Trophoblast cell (in vitro differentiated cells and primary cell): ENCODE measurements around the gene KRT79.

Source experiments
- DNase-seq, 2 donors: peaks; one replicate each; pipeline ENCODE4 v3.0.0-alpha.2; 2016
- H2AFZ ChIP-seq: 2 replicates; pipeline ENCODE4 v1.6.1; 2013; ENCODE audit warnings: low read length, moderate library complexity, mild to moderate bottlenecking; ENCODE audit not compliant: insufficient read depth, poor library complexity
- H2AK5ac ChIP-seq: 2 replicates; pipeline ENCODE4 v1.6.1; 2013; ENCODE audit warnings: mild to moderate bottlenecking, low read length
- H2BK120ac ChIP-seq: 2 replicates; pipeline ENCODE4 v1.6.1; 2013; ENCODE audit warnings: low read length, mild to moderate bottlenecking, moderate library complexity; ENCODE audit not compliant: insufficient read depth, poor library complexity
- H2BK12ac ChIP-seq: 2 replicates; pipeline ENCODE4 v1.6.1; 2013; ENCODE audit warnings: mild to moderate bottlenecking, low read length, moderate library complexity
- H2BK5ac ChIP-seq: 2 replicates; pipeline ENCODE4 v1.6.1; 2013; ENCODE audit warnings: low read length, low read depth, moderate library complexity, mild to moderate bottlenecking; ENCODE audit not compliant: poor library complexity
- H3K14ac ChIP-seq: 2 replicates; pipeline ENCODE4 v1.6.1; 2013; ENCODE audit warnings: mild to moderate bottlenecking, low read length
- H3K18ac ChIP-seq: 2 replicates; pipeline ENCODE4 v1.6.1; 2013; ENCODE audit warnings: mild to moderate bottlenecking, low read length
- H3K23ac ChIP-seq: 2 replicates; pipeline ENCODE4 v1.6.1; 2013; ENCODE audit warnings: low read length
- H3K27ac ChIP-seq: 2 replicates; pipeline ENCODE4 v1.5.1; 2013; ENCODE audit warnings: low read depth, mild to moderate bottlenecking, inconsistent platforms, low read length, moderate library complexity
- H3K27me3 ChIP-seq: 2 replicates; pipeline ENCODE4 v1.6.1; 2013; ENCODE audit warnings: inconsistent platforms, mild to moderate bottlenecking, low read length, moderate library complexity; ENCODE audit not compliant: insufficient read depth
- H3K36me3 ChIP-seq, 2 experiments: 1 replicate in 1 of 2; 2 replicates in 1 of 2; pipeline ENCODE4 v1.6.1; 2013; ENCODE audit warnings: low read length in 2 of 2, mild to moderate bottlenecking in 2 of 2, moderate library complexity in 1 of 2; ENCODE audit not compliant: insufficient read depth in 2 of 2, control insufficient read depth in 1 of 2
- H3K4ac ChIP-seq: 2 replicates; pipeline ENCODE4 v1.6.1; 2013; ENCODE audit warnings: low read depth, mild to moderate bottlenecking, low read length, moderate library complexity
- H3K4me1 ChIP-seq, 2 experiments: 1 replicate in 1 of 2; 2 replicates in 1 of 2; pipeline ENCODE4 v1.6.1; 2013; ENCODE audit warnings: low read length in 2 of 2, mild to moderate bottlenecking in 2 of 2, moderate library complexity in 1 of 2; ENCODE audit not compliant: insufficient read depth in 2 of 2, control insufficient read depth in 1 of 2
- H3K4me2 ChIP-seq: 2 replicates; pipeline ENCODE4 v1.6.1; 2013; ENCODE audit warnings: inconsistent platforms, mild to moderate bottlenecking, low read length, moderate library complexity
- H3K4me3 ChIP-seq: 2 replicates; pipeline ENCODE4 v1.5.1; 2013; ENCODE audit warnings: mild to moderate bottlenecking, low read depth, low read length, inconsistent platforms
- H3K79me1 ChIP-seq: one replicate; pipeline ENCODE4 v1.6.1; 2013; ENCODE audit warnings: low read length
- H3K79me2 ChIP-seq: 2 replicates; pipeline ENCODE4 v1.6.1; 2013; ENCODE audit warnings: low read length, mild to moderate bottlenecking; ENCODE audit not compliant: control insufficient read depth, insufficient read depth, poor library complexity
- H3K9ac ChIP-seq: 2 replicates; pipeline ENCODE4 v1.6.1; 2013; ENCODE audit warnings: mild to moderate bottlenecking, low read length
- H3K9me3 ChIP-seq: 2 replicates; pipeline ENCODE4 v1.6.1; 2013; ENCODE audit warnings: low read depth, mild to moderate bottlenecking, control low read depth, inconsistent platforms, low read length; ENCODE audit not compliant: insufficient read depth
- H4K12ac ChIP-seq: 2 replicates; pipeline ENCODE4 v1.6.1; 2013; ENCODE audit warnings: low read depth, mild to moderate bottlenecking, low read length, moderate library complexity
- H4K8ac ChIP-seq: 2 replicates; pipeline ENCODE4 v1.6.1; 2013; ENCODE audit warnings: low read depth, mild to moderate bottlenecking, low read length, moderate library complexity
- H4K91ac ChIP-seq: one replicate; pipeline ENCODE4 v1.6.1; 2013; ENCODE audit warnings: low read depth, mild to moderate bottlenecking, low read length, moderate library complexity
- WGBS: extraction: QIAGEN DNeasy Blood & Tissue Kit; methylation state at CpG from one replicate; pipeline ENCODE4 v1.1.7; 2013; ENCODE audit warnings: missing lambda C conversion rate; ENCODE audit not compliant: insufficient read length, insufficient coverage; ENCODE audit errors: extremely low coverage; 5-methylcytosine and 5-hydroxymethylcytosine counted together

Gene KRT79

DNA sequence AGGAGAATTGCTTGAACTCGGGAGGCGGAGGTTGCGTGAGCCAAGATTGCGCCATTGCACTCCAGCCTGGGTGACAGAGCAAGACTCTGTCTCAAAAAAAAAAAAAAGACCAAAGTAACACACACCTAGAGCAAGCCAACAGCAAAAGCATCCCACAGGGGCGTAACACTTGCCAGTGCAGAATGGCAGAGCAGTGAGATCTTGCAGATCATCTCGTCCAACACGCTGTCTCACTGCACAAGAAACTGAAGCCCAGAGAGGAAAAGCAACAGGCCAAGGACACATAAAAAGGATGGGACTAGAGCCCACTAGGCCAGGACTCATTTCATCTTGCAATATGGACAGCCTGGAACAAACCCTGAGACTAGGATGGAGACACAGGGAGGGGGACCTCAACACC, 27.4 kb upstream of the KRT79 start:
- no peak overlapping the region for H3K18ac ChIP-seq
- no CpG with 5 or more reads among the region's 7 CpGs for whole genome bisulfite sequencing
- H2BK120ac ChIP-seq: no peak overlapping the region
- no peak overlapping the region for H3K27ac ChIP-seq
- H3K27me3 ChIP-seq: no peaks in the 10 kb centered on the region
- H4K8ac ChIP-seq: no peak overlapping the region
- H3K14ac ChIP-seq: no peak overlapping the region
- DNase-seq: no peak
- no peaks in the 10 kb centered on the region for H3K79me2 ChIP-seq
- H2BK12ac ChIP-seq: no peak overlapping the region
- H3K4me1 ChIP-seq: no peaks in the 10 kb centered on the region
- H2AK5ac ChIP-seq: no peak overlapping the region
- no peaks in the 10 kb centered on the region for H3K36me3 ChIP-seq
- H2BK5ac ChIP-seq: no peak overlapping the region
- H3K79me1 ChIP-seq: no peaks in the 10 kb centered on the region
- H3K4me2 ChIP-seq: no peak overlapping the region
- H3K4ac ChIP-seq: no peak overlapping the region
- no peak overlapping the region for H3K4me3 ChIP-seq
- no peak overlapping the region for H4K91ac ChIP-seq
- no peak overlapping the region for H4K12ac ChIP-seq
- no peaks in the 10 kb centered on the region for H3K9me3 ChIP-seq
- H3K9ac ChIP-seq: no peak overlapping the region
- no peak overlapping the region for H2AFZ ChIP-seq
- H3K23ac ChIP-seq: no peak overlapping the region

DNA sequence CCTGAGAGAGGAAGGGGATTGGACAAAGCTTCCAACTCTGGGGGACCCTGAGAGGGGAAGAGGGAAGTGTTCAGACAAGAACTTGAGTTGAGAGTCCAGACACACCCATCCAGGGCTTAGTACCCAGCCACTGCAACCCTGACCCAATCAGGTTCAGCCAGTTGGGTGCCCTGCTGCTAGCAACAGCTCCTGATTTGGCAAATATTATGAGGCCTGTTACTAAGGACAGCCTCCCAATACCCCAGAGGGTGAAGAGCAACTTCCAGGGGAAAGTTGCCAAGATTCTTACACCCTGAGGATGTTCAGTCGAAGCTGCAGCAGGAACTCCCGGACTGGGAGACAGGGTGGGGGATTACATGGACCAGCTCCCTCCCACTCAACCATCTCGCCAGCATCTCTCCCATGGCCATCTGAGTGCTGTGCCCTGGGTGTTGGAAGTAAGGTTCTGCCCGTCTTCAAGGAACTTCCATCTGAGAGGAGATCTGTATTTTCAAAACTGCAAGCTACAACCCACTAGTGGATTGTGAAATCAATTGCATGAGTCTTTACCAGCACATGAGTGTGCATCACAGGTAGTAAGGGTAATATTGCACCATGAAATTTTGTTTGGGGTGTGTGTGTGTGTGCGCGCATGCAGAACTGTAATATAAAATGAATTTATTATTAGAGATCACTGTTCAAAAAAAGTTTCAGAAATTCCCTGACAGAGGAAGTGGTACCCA, 26.2 kb upstream of the KRT79 start:
- Histone ChIP-seq H3K4me3 (no peak overlapping the region), H2BK12ac (no peak overlapping the region), H3K4me2 (no peak overlapping the region), H3K79me1 (no peaks in the 10 kb centered on the region), H2AK5ac (no peak overlapping the region), H2AFZ (no peak overlapping the region), H3K14ac (no peak overlapping the region), H3K4ac (no peak overlapping the region), H4K12ac (no peak overlapping the region), H3K4me1 (no peaks in the 10 kb centered on the region), H3K18ac (no peak overlapping the region), H3K27me3 (no peaks in the 10 kb centered on the region), H3K9ac (no peak overlapping the region), H3K23ac (no peak overlapping the region), H4K91ac (no peak overlapping the region), H4K8ac (no peak overlapping the region), H2BK120ac (no peak overlapping the region), H3K36me3 (no peaks in the 10 kb centered on the region), H3K9me3 (no peaks in the 10 kb centered on the region), H3K27ac (no peak overlapping the region), H3K79me2 (no peaks in the 10 kb centered on the region), H2BK5ac (no peak overlapping the region)
- peak; percentile 51 to 74 for DNase-seq
- WGBS: no CpG with 5 or more reads among the region's 6 CpGs

DNA sequence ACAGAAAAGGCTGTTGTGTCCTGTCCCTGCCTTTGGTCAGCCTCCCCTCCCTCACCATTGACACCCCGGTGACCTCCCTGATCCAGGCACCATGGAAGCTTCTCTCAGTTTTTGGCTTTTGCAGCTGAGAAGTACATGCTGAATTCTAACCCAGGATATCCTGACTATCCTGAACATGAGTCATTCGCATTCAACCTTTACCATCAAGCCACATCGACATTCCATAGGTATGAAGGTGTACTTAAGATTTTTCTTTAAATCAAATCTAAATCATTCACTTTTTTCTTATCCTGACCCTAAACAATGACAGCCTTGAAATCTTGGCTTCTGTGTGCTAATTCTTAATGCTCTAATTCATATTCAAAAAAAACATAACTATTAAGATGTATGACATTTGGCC, 23.4 kb upstream of the KRT79 start:
- Histone ChIP-seq H2BK5ac (no peak overlapping the region), H4K8ac (no peak overlapping the region), H4K12ac (no peak overlapping the region)

GRCh38 chr12:52856787-52857186, 22.7 kb upstream of the KRT79 start:
- Histone ChIP-seq H3K18ac (no peak overlapping the region), H3K79me2 (no peaks in the 10 kb centered on the region), H3K23ac (no peak overlapping the region), H4K91ac (no peak overlapping the region), H3K36me3 (no peaks in the 10 kb centered on the region), H2BK12ac (no peak overlapping the region), H4K12ac (no peak overlapping the region), H3K27me3 (no peaks in the 10 kb centered on the region), H3K27ac (no peak overlapping the region), H3K79me1 (no peaks in the 10 kb centered on the region), H3K4me1 (no peaks in the 10 kb centered on the region), H3K9me3 (no peaks in the 10 kb centered on the region), H3K4me2 (no peak overlapping the region), H2BK120ac (no peak overlapping the region), H3K4me3 (no peak overlapping the region), H3K14ac (no peak overlapping the region), H2AK5ac (no peak overlapping the region), H2BK5ac (no peak overlapping the region), H2AFZ (no peak overlapping the region), H3K4ac (no peak overlapping the region), H4K8ac (no peak overlapping the region), H3K9ac (no peak overlapping the region)
- no CpG with 5 or more reads among the region's 3 CpGs for WGBS
- DNase-seq: no peak

More for the DNA sequence above, 23.4 kb upstream of the KRT79 start:
- Histone ChIP-seq H3K27ac (no peak overlapping the region), H3K4me2 (no peak overlapping the region), H3K4ac (no peak overlapping the region), H3K14ac (no peak overlapping the region), H3K4me3 (no peak overlapping the region), H3K27me3 (no peaks in the 10 kb centered on the region), H3K9ac (no peak overlapping the region), H2AK5ac (no peak overlapping the region), H3K9me3 (no peaks in the 10 kb centered on the region), H3K4me1 (no peaks in the 10 kb centered on the region), H2BK120ac (no peak overlapping the region), H3K79me2 (no peaks in the 10 kb centered on the region), H2BK12ac (no peak overlapping the region), H2AFZ (no peak overlapping the region), H3K23ac (no peak overlapping the region), H3K36me3 (no peaks in the 10 kb centered on the region), H3K79me1 (no peaks in the 10 kb centered on the region), H3K18ac (no peak overlapping the region), H4K91ac (no peak overlapping the region)
- no CpG with 5 or more reads among the region's 3 CpGs for WGBS
- DNase-seq: peak in 1 of 2 donors; percentile 51
